ENCODE results near the gene TNPO3. TPM values are rescaled to one million over a fixed set of nuclear protein-coding genes. Genes with fewer than 3 reads are reported as not detected.
A peak's percentile ranks its signal among the peaks of the same experiment; 100 is the strongest.

TNPO3 gene
- total and polyA plus RNA-seq, 8 donors = 32.5 to 40.5 (median 37.5) TPM

DNA sequence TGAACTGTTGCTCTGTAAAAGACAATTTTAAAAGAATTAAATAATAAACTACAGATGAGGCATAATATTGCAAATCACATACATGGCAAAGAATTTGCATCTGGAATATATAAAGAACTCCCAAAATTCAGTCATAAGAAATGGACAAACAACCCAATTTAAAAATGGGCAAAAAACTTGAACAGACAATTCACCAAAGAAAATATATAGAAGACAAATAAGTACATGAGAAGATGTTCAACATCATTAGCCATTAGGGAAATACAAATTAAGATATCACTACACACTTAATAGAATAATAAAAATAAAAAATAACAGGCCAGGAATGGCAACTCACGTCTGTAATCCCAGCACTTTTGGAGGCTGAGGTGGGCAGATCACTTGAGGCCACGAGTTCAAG is 22.0 kb upstream of the TNPO3 start:
- no peak overlapping the region for H3K4me3 ChIP-seq
- intact Hi-C loops (cut with DNase I) = no loop called here
- TF ChIP-seq, protein P1, sequence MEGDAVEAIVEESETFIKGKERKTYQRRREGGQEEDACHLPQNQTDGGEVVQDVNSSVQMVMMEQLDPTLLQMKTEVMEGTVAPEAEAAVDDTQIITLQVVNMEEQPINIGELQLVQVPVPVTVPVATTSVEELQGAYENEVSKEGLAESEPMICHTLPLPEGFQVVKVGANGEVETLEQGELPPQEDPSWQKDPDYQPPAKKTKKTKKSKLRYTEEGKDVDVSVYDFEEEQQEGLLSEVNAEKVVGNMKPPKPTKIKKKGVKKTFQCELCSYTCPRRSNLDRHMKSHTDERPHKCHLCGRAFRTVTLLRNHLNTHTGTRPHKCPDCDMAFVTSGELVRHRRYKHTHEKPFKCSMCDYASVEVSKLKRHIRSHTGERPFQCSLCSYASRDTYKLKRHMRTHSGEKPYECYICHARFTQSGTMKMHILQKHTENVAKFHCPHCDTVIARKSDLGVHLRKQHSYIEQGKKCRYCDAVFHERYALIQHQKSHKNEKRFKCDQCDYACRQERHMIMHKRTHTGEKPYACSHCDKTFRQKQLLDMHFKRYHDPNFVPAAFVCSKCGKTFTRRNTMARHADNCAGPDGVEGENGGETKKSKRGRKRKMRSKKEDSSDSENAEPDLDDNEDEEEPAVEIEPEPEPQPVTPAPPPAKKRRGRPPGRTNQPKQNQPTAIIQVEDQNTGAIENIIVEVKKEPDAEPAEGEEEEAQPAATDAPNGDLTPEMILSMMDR (IDR thresholded peaks at IDR 0.05) = no peak
- H3K9me3 ChIP-seq = no peaks in the 10 kb centered on the region
- no peak for DNase-seq
- H3K36me3 ChIP-seq = no peaks in the 10 kb centered on the region
- H3K4me1 ChIP-seq = peaks cover 0 to 16% of the 10 kb centered on the region in 2 donors
- ATAC-seq = no peak
- peaks cover 0 to 5% of the 10 kb centered on the region in 2 donors for H3K27me3 ChIP-seq
- no peak overlapping the region for H3K27ac ChIP-seq

DNA sequence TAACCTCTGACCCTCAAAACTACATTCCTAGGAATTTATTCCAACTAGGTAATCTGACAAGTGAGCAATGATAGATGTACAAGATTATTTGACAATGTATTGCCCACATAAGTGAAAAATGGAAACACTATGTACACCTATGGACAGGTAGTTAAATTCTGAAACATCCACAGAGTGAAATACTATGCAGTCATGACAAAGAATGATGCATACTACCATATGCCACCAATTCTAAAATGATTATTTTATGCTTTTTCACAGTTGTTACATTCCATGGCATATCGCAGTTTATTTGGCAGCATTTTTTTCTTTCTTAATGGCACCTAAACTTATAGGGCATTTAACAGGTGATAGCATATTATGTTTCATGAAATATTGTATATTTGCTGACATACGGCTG is 20.1 kb upstream of the TNPO3 start:
- Histone ChIP-seq H3K27me3 (peaks cover 0 to 5% of the 10 kb centered on the region in 2 donors), H3K27ac (no peak overlapping the region), H3K4me3 (no peak overlapping the region), H3K9me3 (no peaks in the 10 kb centered on the region), H3K36me3 (no peaks in the 10 kb centered on the region), H3K4me1 (peaks cover 0 to 22% of the 10 kb centered on the region in 2 donors)
- intact Hi-C loops (cut with DNase I) = no loop called here
- DNase-seq (no peak), ATAC-seq (no peak)
- TF ChIP-seq, protein P1 (IDR thresholded peaks at IDR 0.05) = no peak

DNA sequence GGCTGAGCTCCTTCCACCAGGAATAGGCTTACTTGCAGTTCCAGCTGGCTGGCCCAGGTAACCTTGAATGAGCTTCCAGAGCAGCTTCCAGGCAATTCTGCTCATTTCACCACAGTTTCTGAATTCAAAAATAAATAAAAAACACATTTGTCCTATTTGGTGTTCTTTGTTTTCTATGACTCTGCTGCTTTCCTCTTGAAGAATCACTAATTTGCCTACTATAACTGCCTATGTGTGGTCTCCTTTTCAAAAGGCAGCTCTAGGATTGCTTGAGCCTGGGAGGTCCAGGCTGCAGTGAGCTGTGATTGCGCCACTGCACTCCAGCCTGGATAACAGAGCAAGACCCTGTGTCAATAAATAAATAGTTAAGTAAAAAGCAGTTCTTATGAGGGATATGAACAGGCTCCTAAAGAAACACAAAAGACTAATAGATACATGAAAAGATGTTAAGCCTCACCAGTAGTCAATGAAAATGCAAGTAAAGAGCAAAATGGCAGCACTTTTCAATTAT is 19.5 kb upstream of the TNPO3 start:
- peaks cover 0 to 25% of the 10 kb centered on the region in 2 donors for H3K4me1 ChIP-seq
- peak overlapping the region in 1 of 2 donors; percentile 90 for H3K27ac ChIP-seq
- H3K27me3 ChIP-seq = no peaks in the 10 kb centered on the region
- H3K4me3 ChIP-seq = no peak overlapping the region
- intact Hi-C loops (cut with DNase I) = no loop called here
- ATAC-seq = no peak
- H3K9me3 ChIP-seq = no peaks in the 10 kb centered on the region
- DNase-seq = no peak
- H3K36me3 ChIP-seq = no peaks in the 10 kb centered on the region
- TF ChIP-seq, protein P1 (IDR thresholded peaks at IDR 0.05) = no peak

DNA sequence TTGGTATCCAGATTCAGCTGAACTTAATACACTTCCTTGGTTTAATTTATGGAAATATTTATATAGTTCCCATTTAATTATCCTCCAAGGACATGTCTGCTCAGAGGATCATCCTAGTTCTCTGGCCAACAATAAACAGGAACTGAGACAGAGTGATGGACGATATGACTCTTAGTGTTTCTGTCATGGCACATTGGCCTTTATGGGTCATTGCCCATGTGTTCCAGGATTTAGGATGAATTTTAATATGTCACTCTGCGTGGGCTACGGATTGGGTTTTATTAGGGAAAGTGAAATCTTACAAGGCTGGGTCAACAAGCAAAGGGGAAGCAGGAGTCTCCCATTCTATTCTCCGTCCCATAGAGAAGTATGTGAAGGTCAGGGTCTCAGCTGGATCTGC is 18.8 kb upstream of the TNPO3 start:
- Histone ChIP-seq H3K4me3 (no peak overlapping the region), H3K36me3 (no peaks in the 10 kb centered on the region), H3K9me3 (no peaks in the 10 kb centered on the region), H3K4me1 (peaks cover 0 to 32% of the 10 kb centered on the region in 2 donors), H3K27me3 (peaks cover 0 to 2% of the 10 kb centered on the region in 2 donors), H3K27ac (peak overlapping the region in 1 of 2 donors; percentile 90)
- intact Hi-C loops (cut with DNase I) = no loop called here
- ATAC-seq = no peak
- TF ChIP-seq, protein P1 (IDR thresholded peaks at IDR 0.05) = no peak
- DNase-seq = no peak

DNA sequence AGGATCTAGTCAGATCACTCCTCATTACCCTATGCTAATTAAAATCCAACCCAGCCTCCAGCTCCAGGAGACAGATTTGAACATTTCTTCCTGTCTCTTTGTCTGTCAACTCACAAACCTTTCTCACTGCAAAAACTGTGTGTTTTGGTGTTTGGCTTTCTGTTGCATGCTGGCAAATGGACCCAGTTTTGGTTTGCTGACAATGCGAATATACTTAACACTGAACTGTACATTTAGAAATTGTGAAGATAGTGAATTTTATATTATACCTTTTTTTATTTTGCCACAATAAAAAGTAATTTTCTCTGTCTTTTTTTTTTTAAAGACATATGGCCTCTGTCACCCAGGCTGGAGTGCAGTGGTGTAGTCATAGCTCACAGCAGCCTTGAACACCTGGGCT is 18.3 kb upstream of the TNPO3 start:
- ATAC-seq (no peak), DNase-seq (no peak)
- peak overlapping the region in 1 of 2 donors; percentile 90 for H3K27ac ChIP-seq
- intact Hi-C loops (cut with DNase I) = no loop called here
- no peaks in the 10 kb centered on the region for H3K36me3 ChIP-seq
- H3K27me3 ChIP-seq = peaks cover 0 to 7% of the 10 kb centered on the region in 2 donors
- H3K4me1 ChIP-seq = peaks cover 0 to 38% of the 10 kb centered on the region in 2 donors
- TF ChIP-seq, protein P1 (IDR thresholded peaks at IDR 0.05) = no peak
- H3K9me3 ChIP-seq = no peaks in the 10 kb centered on the region
- no peak overlapping the region for H3K4me3 ChIP-seq

Data from left lung (tissue), 10 donors.